Measurements from ENCODE around the gene STIM1. TPM values are rescaled to one million over a fixed set of nuclear protein-coding genes. Genes with fewer than 3 reads are reported as not detected.

Gene STIM1
- total RNA-seq, 1 donor from 2014 or later = 16.5 TPM

DNA sequence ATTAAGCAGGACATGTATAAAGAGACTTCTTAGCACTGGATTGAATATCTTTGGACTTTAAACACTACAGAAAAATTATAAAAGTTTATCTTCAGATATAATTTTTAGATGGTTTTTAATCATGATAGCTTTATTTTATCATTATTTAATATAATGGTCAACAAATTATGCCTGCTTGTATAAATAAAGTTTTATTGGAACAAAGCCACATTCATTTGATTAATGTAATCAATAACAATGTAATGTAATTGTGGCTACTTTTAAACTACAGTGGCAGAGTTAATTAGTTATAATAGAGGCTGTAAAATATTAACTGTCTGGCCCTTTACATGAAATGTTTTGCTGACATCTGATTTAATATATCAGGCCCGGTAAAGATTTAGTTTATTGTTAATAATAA is 70.0 kb downstream of the STIM1 start:
- DNase-seq (ENCODE audit: low read depth) = no peak
- H3K4me3 ChIP-seq (ENCODE audit: low read depth, low read length) = no peak overlapping the region
- no peak for TF ChIP-seq CTCF (conservative IDR thresholded peaks at IDR 0.05; ENCODE audit: low read depth, low read length)

GRCh38 chr11:3926458-3927095 is 71.1 kb downstream of the STIM1 start:
- H3K4me3 ChIP-seq (ENCODE audit: low read depth, low read length) = no peak overlapping the region
- DNase-seq (ENCODE audit: low read depth) = no peak
- TF ChIP-seq CTCF (conservative IDR thresholded peaks at IDR 0.05; ENCODE audit: low read depth, low read length) = no peak

GRCh38 chr11:3927129-3927796 is 71.8 kb downstream of the STIM1 start:
- TF ChIP-seq CTCF (conservative IDR thresholded peaks at IDR 0.05; ENCODE audit: low read depth, low read length) = no peak
- no peak for DNase-seq (ENCODE audit: low read depth)
- no peak overlapping the region for H3K4me3 ChIP-seq (ENCODE audit: low read depth, low read length)

- no peak overlapping the region for H3K4me3 ChIP-seq (ENCODE audit: low read depth, low read length)
- no peak for DNase-seq (ENCODE audit: low read depth)
- no peak for TF ChIP-seq CTCF (conservative IDR thresholded peaks at IDR 0.05; ENCODE audit: low read depth, low read length)
Measured at GRCh38 chr11:3929232-3929631, 73.8 kb downstream of the STIM1 start.

DNA sequence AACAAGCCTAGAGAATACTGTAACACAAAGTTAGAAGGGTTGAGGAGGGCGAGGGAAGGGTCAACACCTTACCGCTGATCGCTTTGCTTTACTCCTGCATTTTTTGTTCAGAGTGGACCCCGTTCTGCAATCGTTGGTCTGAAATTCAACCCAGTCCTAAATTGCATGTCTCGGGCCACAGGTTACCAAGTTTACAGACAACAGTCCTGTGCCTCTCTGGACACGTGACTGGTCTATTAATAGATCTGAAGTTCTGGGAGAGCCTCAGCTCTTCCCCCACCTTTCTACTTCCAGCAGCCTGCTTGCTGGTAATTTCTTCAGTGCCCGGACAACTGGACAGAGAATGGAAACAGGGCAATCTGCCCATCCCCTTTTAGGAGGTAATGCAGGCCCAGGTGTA is 74.2 kb downstream of the STIM1 start:
- no peak for DNase-seq (ENCODE audit: low read depth)

GRCh38 chr11:3932698-3933097 is 77.2 kb downstream of the STIM1 start:
- DNase-seq (ENCODE audit: low read depth) = no peak
- H3K4me3 ChIP-seq (ENCODE audit: low read depth, low read length) = no peak overlapping the region
- TF ChIP-seq CTCF (conservative IDR thresholded peaks at IDR 0.05; ENCODE audit: low read depth, low read length) = no peak

More for the DNA sequence above, 74.2 kb downstream of the STIM1 start:
- no peak overlapping the region for H3K4me3 ChIP-seq (ENCODE audit: low read depth, low read length)
- TF ChIP-seq CTCF (conservative IDR thresholded peaks at IDR 0.05; ENCODE audit: low read depth, low read length) = no peak

DNA sequence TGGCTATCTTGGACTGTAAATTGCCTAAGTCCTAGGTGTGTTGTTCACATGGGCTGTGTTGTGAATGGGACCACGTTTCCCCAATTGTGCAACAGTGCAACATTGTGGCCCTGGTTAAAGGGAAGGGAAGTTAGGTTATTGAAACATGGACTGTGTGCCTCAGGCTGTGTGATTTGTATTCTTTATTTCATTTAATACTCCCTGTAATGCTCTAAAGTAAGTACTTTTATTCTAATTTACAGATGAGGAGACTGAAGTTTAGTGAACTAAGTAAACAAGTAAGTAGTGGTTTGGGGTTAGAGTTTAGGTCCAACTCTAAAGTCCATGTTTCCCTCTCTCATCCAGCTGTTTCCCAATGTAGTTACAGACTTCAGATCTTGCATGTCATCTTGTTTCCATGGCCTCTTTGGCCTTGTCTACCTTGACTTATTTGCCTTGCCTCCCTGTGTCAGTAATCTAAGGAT is 77.7 kb downstream of the STIM1 start:
- DNase-seq (ENCODE audit: low read depth) = no peak
- TF ChIP-seq CTCF (conservative IDR thresholded peaks at IDR 0.05; ENCODE audit: low read depth, low read length) = no peak
- no peak overlapping the region for H3K4me3 ChIP-seq (ENCODE audit: low read depth, low read length)
